GM12891 (cell line): Measurements from ENCODE around the gene KRTAP5-3.

Experiments
- POLR2A ChIP-seq: IDR thresholded peaks from 2 replicates; pipeline ENCODE4 v1.6.1; 2011; ENCODE audit warnings: low read depth, low read length, control low read depth
- POLR2AphosphoS5 ChIP-seq: IDR thresholded peaks from 2 replicates; pipeline ENCODE4 v1.6.1; 2011; ENCODE audit warnings: low read depth, low read length, control low read depth
- POU2F2 ChIP-seq: IDR thresholded peaks from 2 replicates; pipeline ENCODE4 v1.6.1; 2011; ENCODE audit warnings: low read depth, mild to moderate bottlenecking, control low read depth, low read length, moderate library complexity
- SPI1 ChIP-seq: IDR thresholded peaks from 2 replicates; pipeline ENCODE4 v1.6.1; 2011; ENCODE audit warnings: low read depth, low read length, control low read depth
- TAF1 ChIP-seq: IDR thresholded peaks from 2 replicates; pipeline ENCODE4 v1.6.1; 2011; ENCODE audit warnings: low read depth, low read length, control low read depth

- TF ChIP-seq POLR2A = no peak
- no peak for TF ChIP-seq TAF1
- TF ChIP-seq POLR2AphosphoS5 = no peak
- TF ChIP-seq POU2F2 = no peak
- no peak for TF ChIP-seq SPI1
Measured at GRCh38 chr11:1567721-1568100, 40.6 kb downstream of the KRTAP5-3 start.
